ENCODE measurements around the gene UBASH3A.

The UBASH3A gene

GRCh38 chr21:42386034-42386591, 17.6 kb upstream of the UBASH3A start:
- DNase-seq: no peak
- intact Hi-C loops (cut with DNase I): no loop called here

GRCh38 chr21:42387164-42387563, 16.5 kb upstream of the UBASH3A start:
- DNase-seq: no peak
- intact Hi-C loops (cut with DNase I): no loop called here

- DNase-seq: no peak
- intact Hi-C loops (cut with DNase I): no loop called here
Observed at GRCh38 chr21:42387843-42388340, 15.8 kb upstream of the UBASH3A start.

GRCh38 chr21:42388740-42389448, 14.8 kb upstream of the UBASH3A start:
- DNase-seq: no peak
- intact Hi-C loops (cut with DNase I): no loop called here

- DNase-seq: no peak
Observed at GRCh38 chr21:42389449-42389835, 14.3 kb upstream of the UBASH3A start.

GRCh38 chr21:42390193-42390592, 13.5 kb upstream of the UBASH3A start:
- intact Hi-C loops (cut with DNase I): no loop called here
- DNase-seq: no peak

More at GRCh38 chr21:42389449-42389835, 14.3 kb upstream of the UBASH3A start:
- intact Hi-C loops (cut with DNase I): no loop called here

- intact Hi-C loops (cut with DNase I): no loop called here
Observed at GRCh38 chr21:42390696-42391095, 13.0 kb upstream of the UBASH3A start.

DNA sequence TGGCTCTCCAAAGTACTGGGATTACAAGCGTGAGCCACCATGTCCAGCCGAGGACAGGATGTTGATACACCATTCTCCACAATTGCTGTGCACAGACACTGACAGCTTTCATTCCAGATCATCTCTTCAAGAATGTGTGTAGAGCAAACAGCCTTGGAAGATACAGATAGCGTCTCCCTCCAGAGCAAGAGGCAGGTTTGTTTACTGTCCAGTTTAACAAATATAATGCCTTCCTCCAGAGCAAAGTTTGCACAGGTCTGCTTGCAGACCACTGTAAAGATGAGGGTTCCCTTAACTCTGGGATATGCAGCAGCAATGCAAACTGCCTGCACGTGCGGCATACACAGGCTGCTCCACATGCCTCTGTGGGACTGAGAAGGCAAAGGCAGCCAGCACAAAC, 12.4 kb upstream of the UBASH3A start:
- intact Hi-C loops (cut with DNase I): no loop called here
- DNase-seq: no peak

More at GRCh38 chr21:42390696-42391095, 13.0 kb upstream of the UBASH3A start:
- no peak for DNase-seq

DNA sequence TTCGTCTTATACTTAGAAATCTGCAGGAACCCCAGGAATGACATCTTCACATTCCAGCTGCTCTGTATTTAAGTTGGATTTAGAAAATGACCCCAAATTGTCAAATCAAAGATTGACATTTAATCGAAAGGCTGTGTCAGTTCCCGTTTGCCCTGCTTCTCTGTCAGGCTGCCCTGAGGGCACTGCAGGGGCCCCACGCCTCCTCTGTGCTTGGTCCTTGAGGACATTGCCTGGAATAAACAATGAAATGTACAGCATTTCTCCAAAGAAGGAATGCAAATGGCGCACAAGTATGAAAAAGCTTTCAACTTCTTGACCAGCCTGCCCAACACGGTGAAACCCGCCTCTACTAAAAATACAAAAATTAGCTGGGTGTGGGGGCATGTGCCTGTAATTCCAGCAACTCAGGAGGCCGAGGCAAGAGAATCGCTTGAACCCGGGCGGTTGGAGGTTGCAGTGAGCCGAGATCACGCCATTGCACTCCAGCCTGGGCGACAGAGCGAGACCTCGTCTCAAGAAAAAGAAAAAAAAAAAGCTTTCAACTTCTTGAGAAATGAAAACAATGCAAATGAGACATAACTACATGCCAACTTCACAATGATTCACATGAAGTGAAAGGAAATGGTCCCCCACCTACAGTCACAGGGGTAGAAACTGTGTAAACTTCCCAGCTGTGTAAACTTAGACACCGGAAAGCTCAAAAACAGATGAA, 10.8 kb upstream of the UBASH3A start:
- intact Hi-C loops (cut with DNase I): no loop called here
- peak in 1 of 42 donors; percentile 4 for DNase-seq

DNA sequence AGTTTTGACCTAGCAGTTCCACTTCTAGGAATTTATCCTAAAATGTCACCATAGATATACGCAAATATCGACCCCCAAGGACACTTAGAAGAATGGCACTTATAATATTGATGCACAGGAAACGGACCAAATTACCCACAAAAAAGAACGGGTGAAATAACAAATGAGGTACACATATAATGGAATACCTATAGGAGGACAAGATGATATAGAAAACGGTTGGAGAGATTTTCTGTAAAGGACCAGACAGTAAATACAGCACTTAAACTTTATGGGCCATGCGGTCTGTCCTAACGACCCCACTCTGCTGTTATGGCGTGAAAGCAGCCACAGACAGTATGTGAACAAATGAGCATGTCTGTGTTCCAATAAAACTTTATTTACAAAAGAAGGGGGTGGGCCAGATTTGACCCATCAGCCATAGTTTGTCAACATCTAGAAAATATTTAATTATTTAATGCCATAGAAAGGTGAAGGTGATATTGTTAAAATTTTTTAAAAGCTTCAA, 10.2 kb upstream of the UBASH3A start:
- DNase-seq: no peak

DNA sequence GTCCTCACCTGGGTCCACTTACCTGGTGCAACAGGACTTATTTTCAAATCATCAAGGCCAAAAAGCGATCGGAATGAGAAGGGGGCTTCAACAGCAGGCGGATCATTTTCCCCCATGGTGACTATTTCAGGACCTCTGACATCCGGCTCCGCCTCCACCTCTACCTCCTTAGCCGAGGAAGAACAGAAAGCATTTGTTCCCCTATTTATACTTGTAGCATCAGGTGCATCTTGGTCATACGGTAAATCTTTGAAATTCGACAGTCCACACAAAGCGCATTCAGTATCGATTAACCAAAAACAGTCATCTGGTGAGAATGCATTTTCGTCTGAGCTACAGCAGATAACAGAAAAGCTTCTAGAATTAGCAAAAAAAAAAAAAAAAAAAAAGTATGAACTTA, 8.4 kb upstream of the UBASH3A start:
- DNase-seq: no peak
- intact Hi-C loops (cut with DNase I): no loop called here

More for the DNA sequence above, 10.2 kb upstream of the UBASH3A start:
- intact Hi-C loops (cut with DNase I): no loop called here

GRCh38 chr21:42395905-42396651, 7.6 kb upstream of the UBASH3A start, which contains the start of gene TMPRSS3:
Gene TMPRSS3 (minus strand): TSS chr21:42396052. CDS start chr21:42395417, 635 bp downstream.
- intact Hi-C loops (cut with DNase I): no loop called here
- DNase-seq: peak in 5 of 42 donors; percentile 8 to 51 (median 24)

DNA sequence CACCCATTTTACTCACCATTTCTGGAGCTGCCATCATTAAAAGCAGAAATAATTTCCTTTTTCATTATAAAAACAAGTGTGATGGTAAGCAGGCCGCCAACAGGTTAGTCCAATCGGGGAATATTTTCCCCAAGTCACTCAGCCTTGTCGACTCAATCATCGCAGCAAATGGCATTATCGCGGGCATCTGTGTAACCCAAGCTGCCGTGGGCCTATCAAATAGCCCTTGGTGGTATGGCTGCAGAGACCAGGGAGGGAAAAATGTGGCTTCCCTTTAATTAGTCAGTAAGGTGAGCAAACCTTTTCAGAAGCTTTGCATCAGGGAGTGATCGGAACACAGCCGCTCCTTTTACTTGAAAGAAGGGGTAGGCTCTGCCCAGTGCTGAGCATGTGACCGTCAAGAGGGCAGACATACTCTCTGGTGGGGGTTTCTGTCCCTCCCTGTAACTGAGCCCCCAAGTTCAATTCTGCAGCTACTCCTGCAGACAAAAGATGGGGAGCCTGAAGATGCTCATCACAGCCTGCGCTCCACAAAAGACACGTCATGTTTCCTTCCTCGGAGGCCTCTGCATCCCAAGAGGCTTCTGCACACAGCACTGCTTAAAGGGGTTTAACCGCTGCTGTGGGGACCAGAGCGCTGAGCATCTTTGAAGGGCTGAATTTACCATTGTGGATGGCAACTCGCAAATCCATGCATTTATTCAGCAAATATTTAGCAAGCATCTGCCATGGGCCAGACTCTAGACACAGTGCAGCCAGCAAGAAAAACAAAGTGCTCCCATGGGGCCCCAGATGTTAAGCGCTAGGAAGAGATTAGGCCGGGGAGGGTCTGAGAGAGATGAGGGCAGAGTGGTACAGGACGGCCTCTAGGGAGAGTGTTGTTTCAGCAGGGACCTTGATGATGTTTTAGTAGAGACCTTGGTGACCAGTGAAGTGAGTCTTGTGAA, 6.6 kb upstream of the UBASH3A start:
- no peak for DNase-seq
- intact Hi-C loops (cut with DNase I): no loop called here

DNA sequence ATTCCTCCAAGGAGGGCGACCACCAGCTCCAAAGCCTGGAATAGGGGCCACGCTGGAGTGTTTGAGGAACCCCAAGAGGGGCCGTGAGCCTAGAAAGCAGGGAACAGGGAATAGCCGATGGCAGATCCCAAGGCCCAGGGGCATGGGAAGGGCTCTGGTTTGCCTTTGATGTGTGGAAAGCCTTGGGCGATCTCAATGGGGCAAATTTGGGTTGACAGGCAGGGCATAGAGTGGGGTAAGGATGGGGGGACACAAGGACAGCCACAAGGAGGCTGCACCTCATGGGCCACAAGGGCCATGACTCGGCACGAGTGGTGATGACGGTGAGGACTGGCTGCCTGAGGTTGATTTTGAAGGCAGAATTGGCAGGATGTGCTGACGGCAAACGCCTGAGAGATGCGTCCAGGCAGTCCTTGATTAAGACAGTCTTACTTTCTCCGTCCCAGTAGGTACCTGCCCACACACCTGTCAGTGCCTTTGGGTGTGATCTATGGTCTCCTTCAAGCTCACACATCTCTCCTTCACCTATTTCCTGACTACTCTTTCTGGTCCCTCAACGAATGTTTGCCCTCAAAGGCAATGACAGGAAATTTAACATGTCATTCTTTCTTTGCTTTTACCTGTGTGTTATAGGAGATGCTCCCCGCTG, 5.8 kb upstream of the UBASH3A start:
- intact Hi-C loops (cut with DNase I): no loop called here
- peak in 2 of 42 donors; percentile 5 to 14 for DNase-seq

DNA sequence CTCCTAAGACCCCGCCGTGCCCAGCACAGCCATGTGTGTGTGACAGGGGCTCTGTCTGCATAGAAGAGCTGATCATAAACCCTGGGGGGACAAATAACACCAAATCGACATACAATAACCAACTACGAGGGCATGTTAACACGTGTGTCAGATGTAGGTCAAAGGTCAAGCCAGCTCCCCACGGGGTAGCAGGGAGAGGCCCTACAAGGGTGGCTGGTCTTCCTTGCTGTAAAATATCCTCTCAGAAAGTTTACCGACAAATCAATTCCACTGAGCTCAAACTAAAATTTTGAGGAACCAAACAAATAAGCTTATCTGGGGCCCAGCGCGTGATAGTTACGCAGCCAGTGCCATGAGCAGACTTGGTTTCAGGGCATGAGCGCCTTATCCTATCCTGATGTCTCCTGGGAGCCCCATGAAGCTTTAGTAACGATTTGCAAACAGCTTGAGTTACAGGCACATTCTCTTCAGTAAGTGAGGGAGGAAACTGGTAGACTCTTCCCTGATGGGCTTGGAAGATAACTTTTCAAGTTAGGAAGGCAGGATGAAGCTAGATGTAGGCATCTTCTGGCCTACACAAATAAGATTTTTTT, 5.2 kb upstream of the UBASH3A start:
- intact Hi-C loops (cut with DNase I): no loop called here
- peak in 1 of 42 donors; percentile 5 for DNase-seq

DNA sequence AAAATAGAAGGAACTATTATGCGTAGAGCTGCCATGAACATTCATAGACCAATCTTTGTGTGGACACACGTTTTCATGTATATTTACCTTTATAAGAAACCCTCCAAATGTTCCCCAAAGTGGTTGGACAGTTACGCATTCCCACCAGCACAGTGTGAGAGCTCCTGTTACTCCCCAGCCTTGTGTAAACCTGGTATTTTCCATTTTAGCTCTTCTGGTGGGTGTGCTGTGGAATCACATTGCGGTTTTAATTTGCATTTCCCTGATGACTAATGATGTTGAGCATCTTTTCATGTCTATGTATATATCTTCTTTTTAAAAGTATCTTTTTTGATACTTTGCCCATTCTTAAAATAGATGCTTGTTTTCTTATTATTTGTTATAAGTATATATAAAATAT, 3.2 kb upstream of the UBASH3A start:
- intact Hi-C loops (cut with DNase I): no loop called here

DNA sequence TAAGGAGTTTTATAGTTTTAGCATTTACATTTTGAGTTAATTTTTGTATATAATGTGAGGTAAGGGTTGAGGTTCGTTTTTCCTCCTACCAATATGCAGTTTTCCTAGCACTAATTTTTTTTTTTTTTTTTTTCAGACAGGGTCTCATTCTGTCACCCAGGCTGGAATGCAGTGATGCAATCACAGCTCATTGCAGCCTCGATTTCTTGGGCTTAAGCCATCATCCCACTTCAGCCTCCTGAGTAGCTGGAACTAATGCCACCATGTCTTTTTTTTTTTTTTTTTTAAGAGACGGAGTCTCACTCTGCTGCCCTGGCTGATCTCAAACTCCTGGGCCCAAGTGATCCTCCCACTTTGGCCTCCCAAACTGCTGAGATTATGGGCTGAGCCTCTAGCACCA, 2.5 kb upstream of the UBASH3A start:
- no peak for DNase-seq
- intact Hi-C loops (cut with DNase I): no loop called here

More for the DNA sequence above, 3.2 kb upstream of the UBASH3A start:
- DNase-seq: no peak

All from head of caudate nucleus (tissue), 42 donors.